Cerebellar cortex (tissue), 1 donor: ENCODE data around the gene SERGEF.

Source experiments
- DNase-seq: peaks from one replicate; pipeline ENCODE4 v3.0.0-alpha.2; 2015; ENCODE audit warnings: low spot score

Gene SERGEF

GRCh38 chr11:18012906-18013781 lies at the start of gene SERGEF:
TSS of gene SERGEF (minus strand) at chr11:18013047. CDS start at chr11:18013010, 37 bp downstream.
- peak; percentile 82 for DNase-seq

GRCh38 chr11:18061351-18061750 lies 48.5 kb upstream of the SERGEF start:
- no peak for DNase-seq

DNA sequence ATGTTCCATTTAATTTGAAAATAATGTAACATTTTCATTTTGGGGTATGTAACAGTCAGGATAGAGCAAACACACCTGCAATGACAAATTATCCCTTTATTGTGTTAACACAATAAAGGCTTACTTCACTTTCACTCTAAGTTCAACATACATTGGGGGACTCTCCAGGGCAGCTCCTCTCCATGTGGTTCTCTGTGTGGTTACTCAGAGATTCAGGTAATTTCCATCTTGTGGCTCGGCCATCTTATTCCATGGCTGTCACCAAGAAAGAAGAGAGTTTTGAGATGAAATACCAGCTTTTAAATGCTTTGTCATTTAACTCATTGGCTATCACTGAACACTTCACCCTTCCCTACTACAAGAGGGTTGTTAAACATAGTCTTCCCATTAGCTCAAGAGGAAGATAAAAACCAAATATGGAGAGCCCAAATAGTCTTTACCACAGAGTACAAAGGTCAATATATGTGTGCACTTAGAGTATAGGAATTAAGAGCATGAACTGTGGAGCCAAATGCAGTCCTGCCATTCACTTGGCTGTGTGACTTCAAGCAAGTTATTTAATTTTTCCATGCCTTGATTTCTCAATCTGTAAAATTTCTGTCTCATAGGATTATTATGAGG lies 43.8 kb upstream of the SERGEF start:
- no peak for DNase-seq

GRCh38 chr11:18054511-18055103 lies 41.8 kb upstream of the SERGEF start:
- no peak for DNase-seq

- no peak for DNase-seq
These were observed 38.0 kb upstream of the SERGEF start for GRCh38 chr11:18050848-18051247.

- no peak for DNase-seq
These were observed 33.4 kb upstream of the SERGEF start, which contains the start of gene TPH1 for GRCh38 chr11:18046116-18046777. TSS of gene TPH1 (minus strand) at chr11:18046269. CDS start at chr11:18040762, 5,507 bp downstream.

GRCh38 chr11:18036456-18036855 lies 23.6 kb upstream of the SERGEF start:
- DNase-seq: no peak

GRCh38 chr11:18027475-18027874 lies 14.6 kb upstream of the SERGEF start:
- DNase-seq: no peak

DNA sequence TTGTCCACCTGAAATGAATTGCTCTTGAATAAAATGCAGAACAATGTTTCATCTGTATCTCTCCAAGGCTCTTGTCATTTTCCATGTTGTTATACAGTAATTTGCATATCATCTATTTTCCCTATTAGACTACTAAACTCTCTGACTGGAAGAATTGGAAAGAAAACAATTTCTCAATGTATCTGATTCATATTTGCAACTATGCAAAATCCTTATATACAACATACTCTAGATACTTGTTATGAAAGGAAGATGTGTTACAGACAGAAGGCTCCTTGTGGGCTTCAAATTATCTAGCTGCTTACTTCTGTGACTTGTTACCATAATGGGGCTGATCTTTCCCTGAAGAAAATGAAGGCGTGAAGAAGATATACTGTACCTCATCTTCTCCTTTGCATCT lies 9.6 kb upstream of the SERGEF start:
- no peak for DNase-seq

DNA sequence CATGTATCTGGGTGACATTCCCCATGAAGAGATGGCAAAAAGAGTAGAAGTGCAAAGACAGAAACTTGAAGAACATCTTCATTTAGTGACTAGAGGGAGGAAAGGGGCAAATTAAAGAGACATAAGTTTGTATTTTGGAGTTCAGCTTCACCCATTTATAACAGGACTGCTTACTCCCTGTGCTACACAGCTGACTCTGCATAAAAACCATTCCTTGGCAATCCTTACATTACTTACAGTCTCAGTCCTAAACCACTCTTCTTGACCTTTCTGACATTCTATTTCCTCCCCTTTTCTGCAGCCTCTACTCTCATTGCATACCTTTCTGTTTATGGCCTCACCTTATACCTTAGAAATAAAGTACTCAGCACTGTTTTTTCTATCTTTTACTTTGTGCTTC lies 6.8 kb upstream of the SERGEF start:
- no peak for DNase-seq

DNA sequence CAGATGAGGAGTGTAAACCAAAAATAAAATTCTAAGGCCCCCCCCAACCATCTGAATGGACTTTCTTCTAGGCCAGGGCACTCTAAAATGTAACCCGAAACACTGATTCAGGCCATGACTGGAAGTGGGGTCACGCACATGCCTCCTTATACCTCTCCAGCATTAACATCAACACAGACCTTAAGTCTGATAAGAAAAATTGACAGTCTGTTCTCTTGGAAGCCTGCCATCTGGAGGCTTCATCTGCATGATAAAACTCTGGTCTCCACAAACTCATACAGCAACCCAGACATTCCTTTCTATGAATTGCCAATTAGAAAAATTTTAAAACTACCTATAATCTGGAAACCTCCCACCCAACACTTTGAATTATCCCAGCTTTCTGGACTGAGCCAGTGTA lies 3.9 kb upstream of the SERGEF start:
- DNase-seq: no peak

DNA sequence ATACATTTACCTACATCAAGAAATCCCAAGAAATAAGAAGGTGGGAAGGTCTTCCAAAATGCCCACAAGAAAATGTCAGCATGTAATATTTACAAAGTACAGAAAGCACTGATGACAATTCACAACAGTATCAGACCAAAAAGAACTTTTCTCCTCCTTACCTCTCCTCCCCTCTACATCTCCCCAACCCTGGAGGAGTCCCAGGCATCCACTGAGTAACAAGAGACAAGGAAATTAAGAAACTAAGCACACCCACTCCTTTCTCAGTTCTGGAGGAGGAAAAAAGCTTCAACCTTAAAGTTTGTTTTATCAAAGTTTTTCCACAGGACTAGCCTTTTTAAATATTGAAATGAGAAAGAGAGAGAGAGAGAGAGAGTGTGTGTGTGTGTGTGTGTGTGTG lies 2.0 kb upstream of the SERGEF start:
- DNase-seq: no peak

GRCh38 chr11:18013790-18014507 lies 1.1 kb upstream of the SERGEF start:
- no peak for DNase-seq

DNA sequence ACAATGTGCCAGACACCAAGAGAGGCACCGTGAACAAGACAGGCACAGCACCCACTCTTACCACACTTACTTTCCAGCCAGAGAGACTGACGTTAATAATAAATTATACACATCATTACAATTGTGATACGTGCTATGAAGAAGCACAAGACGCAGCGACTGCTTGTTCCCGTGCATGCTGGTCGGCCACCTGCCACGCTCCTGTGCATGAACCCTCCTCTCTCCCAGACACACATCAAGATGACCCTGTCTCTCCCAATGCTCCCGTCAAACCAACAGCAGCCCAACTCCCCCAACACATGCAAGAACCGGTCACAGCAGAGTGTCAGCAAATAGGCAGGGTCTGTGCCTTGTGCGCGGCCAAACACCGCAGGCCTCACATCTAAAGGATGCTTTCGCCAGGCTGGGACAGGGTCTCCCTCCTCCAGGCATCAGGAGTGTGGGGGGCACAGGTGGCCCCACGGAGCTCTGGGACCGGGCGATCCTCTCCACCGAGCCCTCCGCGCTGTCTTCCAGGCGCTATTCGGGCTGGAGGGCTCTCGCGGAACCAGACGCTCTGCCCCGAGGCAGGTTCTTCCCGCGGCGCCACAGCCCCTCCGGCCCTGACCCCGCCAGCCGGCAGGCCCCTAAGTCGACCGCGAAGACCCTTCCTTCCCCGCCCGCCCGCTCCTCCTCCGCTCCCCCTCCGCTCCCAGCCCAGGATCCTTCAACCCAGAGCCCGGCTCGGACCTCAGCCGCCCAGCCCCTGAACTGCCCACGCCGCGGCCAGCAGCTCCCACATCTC lies 533 bp downstream of the SERGEF start:
- DNase-seq: peak; percentile 60

- DNase-seq: peak; percentile 17
These were observed 1.2 kb downstream of the SERGEF start for GRCh38 chr11:18011633-18012032.

- peak; percentile 41 for DNase-seq
These were observed 1.8 kb downstream of the SERGEF start for GRCh38 chr11:18010977-18011586.

- DNase-seq: no peak
These were observed 2.7 kb downstream of the SERGEF start for GRCh38 chr11:18010121-18010670.

- no peak for DNase-seq
These were observed 7.3 kb downstream of the SERGEF start for GRCh38 chr11:18005376-18006129.

DNA sequence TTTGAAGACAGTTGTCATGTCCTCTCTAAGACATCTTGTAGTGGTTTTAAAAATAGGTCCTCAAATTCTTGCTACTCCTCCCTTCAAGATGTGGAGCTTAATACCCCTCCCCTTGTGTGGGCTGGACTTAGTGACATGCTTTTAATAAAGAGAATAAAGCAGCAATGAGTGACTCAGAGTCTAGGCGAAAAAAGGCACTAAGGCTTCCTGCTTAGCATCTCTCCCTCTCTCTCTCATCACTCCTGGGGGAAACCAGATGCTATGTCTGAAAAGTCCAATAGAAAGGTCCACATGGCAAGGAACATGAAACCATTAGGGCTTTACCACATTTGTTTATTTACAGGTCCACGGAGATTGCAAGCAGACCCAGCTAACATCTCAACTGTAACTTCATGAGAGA lies 11.7 kb downstream of the SERGEF start:
- no peak for DNase-seq
